ENCODE measurements around the gene INO80B.
A peak's percentile ranks its signal among the peaks of the same experiment; 100 is the strongest.

The INO80B gene

GRCh38 chr2:74503506-74504475, 48.9 kb downstream of the INO80B start:
- no peak for DNase-seq

GRCh38 chr2:74504591-74504990, 49.7 kb downstream of the INO80B start:
- no peak for DNase-seq

GRCh38 chr2:74505448-74506246, 50.8 kb downstream of the INO80B start:
- no peak for DNase-seq

- peak; percentile 100 for DNase-seq
Measured at GRCh38 chr2:74507145-74507925, 52.4 kb downstream of the INO80B start, which contains the start of gene PCGF1. Gene PCGF1, minus strand, starts transcription at chr2:74507695. Its CDS starts 27 bp downstream, at chr2:74507668.

Measured in activated CD8-positive, alpha-beta memory T cell treated with anti-CD3 and anti-CD28 coated beads, Interleukin-2, amount 50 U/mL, for 4 hours (primary cell).